Neural cell (in vitro differentiated cells): ENCODE results near the gene ABAT. TPM values are rescaled to one million over a fixed set of nuclear protein-coding genes. Genes with fewer than 3 reads are reported as not detected.

Source experiments
- H2AFZ ChIP-seq: fragments of 200-600, 300-800 bp; sonication (generic), shearing (Covaris generic); 2 replicates; pipeline ENCODE4 v1.6.0; 2014; ENCODE audit warnings: low read depth, mild to moderate bottlenecking, antibody characterized with exemption, low read length, moderate library complexity
- H3F3A ChIP-seq: fragments of 200-600 bp; shearing (Covaris generic); 2 replicates; pipeline ENCODE4 v1.6.1; 2016; ENCODE audit warnings: mild to moderate bottlenecking, moderate library complexity, mixed read lengths, antibody characterized with exemption, low read length; ENCODE audit not compliant: insufficient read depth, poor library complexity, severe bottlenecking
- H3K27ac ChIP-seq: fragments of 200-600, 300-800 bp; sonication (generic), shearing (Covaris generic); 2 replicates; pipeline ENCODE4 v1.5.1; 2014; ENCODE audit warnings: mild to moderate bottlenecking, low read length, moderate library complexity
- H3K27me3 ChIP-seq: fragments of 300-800, 200-600 bp; sonication (generic), shearing (Covaris generic); 2 replicates; pipeline ENCODE4 v1.6.0; 2014; ENCODE audit warnings: mild to moderate bottlenecking, low read depth, low read length, moderate library complexity; ENCODE audit not compliant: insufficient read depth
- H3K36me3 ChIP-seq: fragments of 300-800, 200-600 bp; sonication (generic), shearing (Covaris generic); 2 replicates; pipeline ENCODE4 v1.5.1; 2014; ENCODE audit warnings: mild to moderate bottlenecking, antibody characterized with exemption, low read length, moderate library complexity; ENCODE audit not compliant: insufficient read depth
- H3K4me2 ChIP-seq: fragments of 300-800, 200-600 bp; sonication (generic), shearing (Covaris generic); 2 replicates; pipeline ENCODE4 v1.6.0; 2014; ENCODE audit warnings: mild to moderate bottlenecking, low read length
- H3K4me3 ChIP-seq: fragments of 300-800, 200-600 bp; sonication (generic), shearing (Covaris generic); 2 replicates; pipeline ENCODE4 v1.5.1; 2014; ENCODE audit warnings: mild to moderate bottlenecking, low read length, moderate library complexity
- H3K79me2 ChIP-seq: fragments of 200-600 bp; shearing (Covaris generic); replicated peaks from 2 replicates; pipeline ENCODE4 v1.6.0; 2014; ENCODE audit warnings: mild to moderate bottlenecking, low read length, moderate library complexity; ENCODE audit not compliant: insufficient read depth
- H3K9ac ChIP-seq: fragments of 300-800, 200-600 bp; sonication (generic), shearing (Covaris generic); 2 replicates; pipeline ENCODE4 v1.6.1; 2016; ENCODE audit warnings: mild to moderate bottlenecking, low read length, mixed read lengths
- H3K9me2 ChIP-seq: fragments of 200-600 bp; shearing (Covaris generic); 2 replicates; pipeline ENCODE4 v1.6.1; 2016; ENCODE audit warnings: mild to moderate bottlenecking, low read length, mixed read lengths; ENCODE audit not compliant: insufficient read depth
- H3K9me3 ChIP-seq: fragments of 200-600, 300-800 bp; sonication (generic), shearing (Covaris generic); 2 replicates; pipeline ENCODE4 v1.6.1; 2016; ENCODE audit warnings: mild to moderate bottlenecking, mixed run types, low read length, moderate library complexity, mixed read lengths
- H4K20me1 ChIP-seq: fragments of 200-600 bp; shearing (Covaris generic); 2 replicates; pipeline ENCODE4 v1.6.1; 2016; ENCODE audit warnings: mild to moderate bottlenecking, mixed run types; ENCODE audit not compliant: insufficient read depth
- EP300 ChIP-seq: fragments of 450-650 bp; conservative IDR thresholded peaks from 2 replicates; pipeline ENCODE4 v1.6.1; 2014; ENCODE audit warnings: antibody characterized with exemption, mild to moderate bottlenecking, moderate library complexity; ENCODE audit not compliant: poor library complexity, severe bottlenecking
- EZH2 ChIP-seq: fragments of 200-600, 300-800 bp; shearing (Covaris generic), sonication (generic); IDR thresholded peaks from 2 replicates; pipeline ENCODE4 v1.6.1; 2014; ENCODE audit warnings: antibody characterized with exemption, low read length, borderline replicate concordance, mild to moderate bottlenecking; ENCODE audit not compliant: insufficient read depth, poor library complexity, severe bottlenecking
- MXI1 ChIP-seq: fragments of 450-650 bp; conservative IDR thresholded peaks from 2 replicates; pipeline ENCODE4 v1.6.1; 2014; ENCODE audit warnings: antibody characterized with exemption, mild to moderate bottlenecking; ENCODE audit not compliant: poor library complexity, severe bottlenecking
- POLR2AphosphoS5 ChIP-seq: IDR thresholded peaks from 2 replicates; pipeline ENCODE4 v1.6.1; 2012
- RAD21 ChIP-seq: fragments of 450-650 bp; conservative IDR thresholded peaks from 2 replicates; pipeline ENCODE4 v1.6.1; 2014; ENCODE audit warnings: antibody characterized with exemption, mild to moderate bottlenecking, moderate library complexity
- REST ChIP-seq: IDR thresholded peaks from 2 replicates; pipeline ENCODE4 v1.6.1; 2012; ENCODE audit warnings: borderline replicate concordance
- SMC3 ChIP-seq: fragments of 450-650 bp; conservative IDR thresholded peaks from 2 replicates; pipeline ENCODE4 v1.6.1; 2014; ENCODE audit warnings: antibody characterized with exemption, mild to moderate bottlenecking, moderate library complexity; ENCODE audit not compliant: poor library complexity
- TAF1 ChIP-seq: IDR thresholded peaks from 2 replicates; pipeline ENCODE4 v1.6.1; 2012; ENCODE audit warnings: low read depth
- polyA plus RNA-seq: library from polyadenylated mRNA; depleted of rRNA; stranded (reverse); fragments of >200 nt; gene quantifications from 2 replicates; pipeline ENCODE4 v1.2.3, GENCODE V29; 2014
- TF ChIP-seq, protein P1 (sequence below): fragments of 450-650 bp; IDR thresholded peaks from 2 replicates; pipeline ENCODE4 v1.5.1; 2014; ENCODE audit warnings: antibody characterized with exemption, mild to moderate bottlenecking, moderate library complexity; ENCODE audit not compliant: poor library complexity, severe bottlenecking

ABAT gene
- polyA plus RNA-seq, 1 donor from 2014 or later: 125 TPM

- Histone ChIP-seq H3K4me3 (no peak overlapping the region), H3K79me2 (no peaks in the 10 kb centered on the region), H2AFZ (no peak overlapping the region), H3K9me3 (no peaks in the 10 kb centered on the region), H3K4me2 (no peak overlapping the region), H3K27me3 (no peaks in the 10 kb centered on the region), H3K27ac (no peak overlapping the region), H3K9me2 (no peaks in the 10 kb centered on the region), H3K36me3 (peaks cover 22% of the 10 kb centered on the region), H4K20me1 (no peaks in the 10 kb centered on the region), H3K9ac (no peak overlapping the region), H3F3A (no peaks in the 10 kb centered on the region)
- TF ChIP-seq SMC3: no peak
- no peak for TF ChIP-seq POLR2AphosphoS5
- no peak for TF ChIP-seq RAD21
- no peak for TF ChIP-seq EP300
- TF ChIP-seq EZH2: no peak
- TF ChIP-seq REST: no peak
- TF ChIP-seq TAF1: no peak
- no peak for TF ChIP-seq MXI1
- TF ChIP-seq, protein P1, sequence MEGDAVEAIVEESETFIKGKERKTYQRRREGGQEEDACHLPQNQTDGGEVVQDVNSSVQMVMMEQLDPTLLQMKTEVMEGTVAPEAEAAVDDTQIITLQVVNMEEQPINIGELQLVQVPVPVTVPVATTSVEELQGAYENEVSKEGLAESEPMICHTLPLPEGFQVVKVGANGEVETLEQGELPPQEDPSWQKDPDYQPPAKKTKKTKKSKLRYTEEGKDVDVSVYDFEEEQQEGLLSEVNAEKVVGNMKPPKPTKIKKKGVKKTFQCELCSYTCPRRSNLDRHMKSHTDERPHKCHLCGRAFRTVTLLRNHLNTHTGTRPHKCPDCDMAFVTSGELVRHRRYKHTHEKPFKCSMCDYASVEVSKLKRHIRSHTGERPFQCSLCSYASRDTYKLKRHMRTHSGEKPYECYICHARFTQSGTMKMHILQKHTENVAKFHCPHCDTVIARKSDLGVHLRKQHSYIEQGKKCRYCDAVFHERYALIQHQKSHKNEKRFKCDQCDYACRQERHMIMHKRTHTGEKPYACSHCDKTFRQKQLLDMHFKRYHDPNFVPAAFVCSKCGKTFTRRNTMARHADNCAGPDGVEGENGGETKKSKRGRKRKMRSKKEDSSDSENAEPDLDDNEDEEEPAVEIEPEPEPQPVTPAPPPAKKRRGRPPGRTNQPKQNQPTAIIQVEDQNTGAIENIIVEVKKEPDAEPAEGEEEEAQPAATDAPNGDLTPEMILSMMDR: no peak
Measured at GRCh38 chr16:8644211-8645140, 29.9 kb upstream of the ABAT start.

DNA sequence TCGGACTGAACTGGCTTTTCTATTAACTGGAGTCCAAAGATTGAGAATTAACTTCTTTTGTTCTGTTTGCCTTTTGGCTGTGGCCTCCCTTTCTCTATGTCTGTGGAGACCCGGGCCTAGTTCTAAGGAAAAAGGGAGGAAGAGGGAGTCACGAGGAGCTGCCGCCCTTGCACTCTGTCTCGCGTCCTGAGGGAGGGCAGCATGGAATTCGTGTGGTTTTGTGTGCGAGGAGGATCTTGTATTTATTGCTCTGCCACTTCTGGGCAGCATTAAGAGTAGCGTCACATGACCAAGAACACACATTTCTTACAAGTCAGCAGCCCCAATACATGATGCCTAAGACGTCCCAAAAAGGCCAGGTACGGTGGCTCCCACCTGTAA, 29.3 kb upstream of the ABAT start:
- H3K4me2 ChIP-seq: no peak overlapping the region
- no peak overlapping the region for H3K4me3 ChIP-seq
- no peaks in the 10 kb centered on the region for H3K27me3 ChIP-seq
- H3F3A ChIP-seq: no peaks in the 10 kb centered on the region
- H2AFZ ChIP-seq: no peak overlapping the region
- no peaks in the 10 kb centered on the region for H3K79me2 ChIP-seq
- H3K9me3 ChIP-seq: no peaks in the 10 kb centered on the region
- peaks cover 22% of the 10 kb centered on the region for H3K36me3 ChIP-seq
- H3K27ac ChIP-seq: no peak overlapping the region
- no peak for TF ChIP-seq POLR2AphosphoS5
- no peak for TF ChIP-seq SMC3
- H4K20me1 ChIP-seq: no peaks in the 10 kb centered on the region
- H3K9ac ChIP-seq: no peak overlapping the region
- no peaks in the 10 kb centered on the region for H3K9me2 ChIP-seq
